ENCODE measurements around the gene CATSPER1.

Gene CATSPER1

DNA sequence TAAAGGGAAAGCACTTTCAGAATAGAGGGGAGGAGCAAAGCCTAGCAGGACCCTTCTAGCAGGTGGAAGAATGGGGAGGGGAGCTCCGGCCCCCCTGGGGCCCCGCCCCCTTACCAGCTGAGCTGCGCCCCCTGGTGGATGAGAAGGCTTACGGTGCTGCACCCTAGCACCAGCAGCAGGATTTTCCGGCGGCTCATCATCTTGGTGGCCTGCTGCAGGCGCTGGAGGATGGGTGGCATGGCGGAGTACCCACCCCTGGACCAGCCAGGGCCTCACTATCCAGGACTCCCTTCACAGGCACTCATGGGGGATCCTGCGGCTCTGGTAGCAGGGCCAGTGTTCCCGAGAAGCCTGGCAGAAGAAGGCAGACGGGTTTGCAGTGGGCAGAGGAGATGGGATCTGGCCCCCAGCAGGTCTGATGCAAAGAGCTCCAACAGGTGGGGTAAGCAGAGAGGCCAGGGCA lies 18.9 kb upstream of the CATSPER1 start:
- TF ChIP-seq, protein P1, sequence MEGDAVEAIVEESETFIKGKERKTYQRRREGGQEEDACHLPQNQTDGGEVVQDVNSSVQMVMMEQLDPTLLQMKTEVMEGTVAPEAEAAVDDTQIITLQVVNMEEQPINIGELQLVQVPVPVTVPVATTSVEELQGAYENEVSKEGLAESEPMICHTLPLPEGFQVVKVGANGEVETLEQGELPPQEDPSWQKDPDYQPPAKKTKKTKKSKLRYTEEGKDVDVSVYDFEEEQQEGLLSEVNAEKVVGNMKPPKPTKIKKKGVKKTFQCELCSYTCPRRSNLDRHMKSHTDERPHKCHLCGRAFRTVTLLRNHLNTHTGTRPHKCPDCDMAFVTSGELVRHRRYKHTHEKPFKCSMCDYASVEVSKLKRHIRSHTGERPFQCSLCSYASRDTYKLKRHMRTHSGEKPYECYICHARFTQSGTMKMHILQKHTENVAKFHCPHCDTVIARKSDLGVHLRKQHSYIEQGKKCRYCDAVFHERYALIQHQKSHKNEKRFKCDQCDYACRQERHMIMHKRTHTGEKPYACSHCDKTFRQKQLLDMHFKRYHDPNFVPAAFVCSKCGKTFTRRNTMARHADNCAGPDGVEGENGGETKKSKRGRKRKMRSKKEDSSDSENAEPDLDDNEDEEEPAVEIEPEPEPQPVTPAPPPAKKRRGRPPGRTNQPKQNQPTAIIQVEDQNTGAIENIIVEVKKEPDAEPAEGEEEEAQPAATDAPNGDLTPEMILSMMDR (IDR thresholded peaks at IDR 0.05; ENCODE audit: borderline replicate concordance, insufficient read depth, low read depth, low read length) = peak; percentile 94
- peak overlapping the region; percentile 15 for H3K4me3 ChIP-seq (ENCODE audit: low read depth, low read length)

DNA sequence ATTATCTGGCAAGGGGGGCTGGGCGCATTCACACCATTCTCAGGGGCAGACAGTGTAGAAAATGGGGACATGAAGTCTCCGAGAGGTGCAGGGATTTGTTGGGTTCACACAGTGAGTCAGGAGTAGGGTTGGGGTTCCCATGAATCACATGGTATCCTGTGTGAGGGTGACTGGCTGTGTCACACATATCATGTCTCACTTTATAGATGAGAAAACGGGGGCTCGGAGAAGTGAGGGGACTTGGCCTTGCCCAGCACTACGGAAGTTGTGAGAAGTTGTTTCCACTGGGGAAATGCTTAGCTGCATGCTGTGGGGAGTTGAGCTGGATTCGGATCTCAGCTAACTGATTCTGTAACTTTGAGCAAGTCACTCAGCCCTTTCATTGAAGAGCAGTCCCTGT lies 18.5 kb upstream of the CATSPER1 start:
- TF ChIP-seq, protein P1 (IDR thresholded peaks at IDR 0.05; ENCODE audit: borderline replicate concordance, insufficient read depth, low read depth, low read length) = no peak
- H3K4me3 ChIP-seq (ENCODE audit: low read depth, low read length) = peak overlapping the region; percentile 15

DNA sequence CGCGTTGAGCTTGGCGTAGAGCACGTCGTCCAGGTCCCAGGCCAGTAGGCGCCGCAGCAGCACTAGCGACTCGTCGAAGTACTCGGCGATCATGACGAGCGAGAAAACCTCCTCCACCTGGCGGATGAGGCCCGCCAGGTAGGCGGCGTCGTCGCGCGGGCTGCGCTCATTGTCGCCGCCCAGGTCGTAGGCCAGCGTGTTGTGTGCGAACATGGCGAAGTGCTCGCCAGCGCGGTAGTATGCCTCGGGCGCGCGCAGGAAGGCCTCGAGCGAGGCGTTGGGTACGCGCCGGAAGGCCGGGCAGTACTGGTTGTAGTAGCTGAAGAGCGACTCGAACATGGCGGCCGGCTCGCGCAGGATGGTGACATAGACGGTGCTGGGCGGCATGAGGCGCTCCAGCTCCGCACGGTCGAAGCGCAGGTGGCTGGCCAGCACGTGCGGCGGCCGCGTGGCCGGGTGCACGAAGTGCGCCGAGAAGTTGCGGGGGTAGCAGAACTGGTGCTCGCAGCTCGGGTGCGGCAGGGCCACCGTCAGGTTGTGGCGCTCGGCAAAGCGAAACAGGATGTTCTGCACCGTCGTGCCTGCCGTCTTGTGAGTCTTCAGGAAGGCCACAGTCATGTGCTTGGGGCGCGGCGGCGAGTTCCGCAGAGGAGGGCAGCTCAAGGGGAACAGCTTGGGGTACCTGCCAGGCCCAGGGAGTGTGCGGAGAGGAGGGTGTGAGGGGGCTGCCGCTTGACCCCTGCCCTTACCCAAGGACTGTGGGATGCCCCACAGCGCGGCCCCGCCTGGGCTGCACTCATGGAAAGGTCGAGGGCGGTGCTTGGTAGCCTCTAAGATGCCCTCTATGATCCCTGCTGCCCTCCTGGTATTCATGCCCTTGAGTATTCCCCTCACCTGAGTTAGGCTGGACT lies 17.0 kb upstream of the CATSPER1 start:
- TF ChIP-seq, protein P1 (IDR thresholded peaks at IDR 0.05; ENCODE audit: borderline replicate concordance, insufficient read depth, low read depth, low read length) = no peak
- H3K4me3 ChIP-seq (ENCODE audit: low read depth, low read length) = no peak overlapping the region

DNA sequence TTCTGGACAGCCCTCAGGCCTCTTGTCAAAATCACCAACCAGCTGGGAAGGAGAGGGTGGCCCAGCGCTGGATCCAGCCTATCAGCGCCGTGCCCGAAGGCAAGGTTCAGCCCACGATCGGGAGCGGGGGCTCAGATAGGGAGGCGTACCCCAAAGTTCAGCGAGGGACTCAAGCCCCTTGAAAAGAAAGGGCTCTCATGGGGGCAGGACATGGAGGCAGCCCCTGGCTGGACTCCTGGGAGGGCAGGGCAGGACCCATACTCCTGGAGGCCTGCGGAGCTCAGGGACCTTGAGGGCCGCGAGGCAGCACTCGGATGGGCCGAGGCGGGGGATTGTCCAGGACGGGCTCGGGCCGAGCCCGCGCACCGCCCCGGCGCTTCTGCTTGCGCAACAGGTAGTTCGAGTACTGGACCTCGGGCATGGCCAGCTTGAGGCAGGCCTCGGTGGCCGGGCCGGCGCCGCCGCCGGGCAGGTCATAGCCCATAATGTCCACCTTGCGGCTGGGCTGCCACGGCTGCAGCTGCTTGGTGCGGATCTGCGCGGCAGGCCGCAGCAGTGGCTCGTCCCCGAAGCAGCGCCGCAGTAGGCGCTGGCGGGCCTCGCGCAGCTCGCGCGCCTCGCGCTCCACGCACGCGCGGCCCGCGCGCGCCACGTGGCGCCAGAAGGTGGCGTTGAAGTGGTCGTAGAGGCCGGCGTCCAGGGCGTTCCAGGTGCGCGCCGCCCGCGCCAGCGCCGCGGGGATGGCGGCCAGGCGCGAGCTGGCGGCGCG lies 16.1 kb upstream of the CATSPER1 start:
- no peak overlapping the region for H3K4me3 ChIP-seq (ENCODE audit: low read depth, low read length)
- TF ChIP-seq, protein P1 (IDR thresholded peaks at IDR 0.05; ENCODE audit: borderline replicate concordance, insufficient read depth, low read depth, low read length) = no peak

DNA sequence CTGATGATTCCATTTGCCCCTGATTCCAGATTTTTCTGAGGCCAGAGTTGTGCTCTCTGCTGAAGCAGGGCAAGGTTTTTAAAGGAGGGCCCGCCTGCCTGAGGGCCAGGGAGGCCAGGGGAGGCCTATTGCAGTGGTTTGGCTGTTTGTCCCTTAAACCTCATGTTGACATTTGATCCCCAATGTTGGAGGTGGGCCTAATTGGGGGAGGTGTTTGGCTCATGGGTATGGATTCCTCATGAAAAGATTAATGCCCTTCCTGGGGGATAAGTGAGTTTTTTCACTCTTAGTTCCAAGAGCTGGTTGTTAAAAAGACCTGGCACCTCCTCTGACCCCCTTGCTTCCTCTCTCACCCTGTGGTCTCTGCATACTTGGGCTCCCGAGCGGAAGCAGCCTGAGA lies 13.5 kb upstream of the CATSPER1 start:
- TF ChIP-seq, protein P1 (IDR thresholded peaks at IDR 0.05; ENCODE audit: borderline replicate concordance, insufficient read depth, low read depth, low read length) = no peak
- no peak overlapping the region for H3K4me3 ChIP-seq (ENCODE audit: low read depth, low read length)

DNA sequence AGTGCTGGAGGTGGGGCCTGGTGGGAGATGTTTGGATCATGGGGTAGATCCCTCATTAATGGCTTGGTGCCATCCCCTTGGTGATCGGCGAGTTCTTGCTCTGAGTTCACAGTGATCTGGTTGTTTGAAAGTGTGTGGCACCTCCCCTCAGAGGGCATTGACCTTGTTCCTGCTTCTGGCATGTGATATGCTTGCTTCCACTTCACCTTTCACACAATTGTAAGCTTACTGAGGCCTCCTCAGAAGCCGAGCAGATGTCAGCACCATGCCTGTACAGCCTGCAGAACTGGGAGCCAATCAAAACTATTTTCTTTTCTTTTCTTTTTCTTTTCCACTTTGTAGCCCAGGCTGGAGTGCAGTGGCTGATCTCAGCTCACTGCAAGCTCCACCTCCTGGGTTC lies 11.0 kb upstream of the CATSPER1 start:
- TF ChIP-seq, protein P1 (IDR thresholded peaks at IDR 0.05; ENCODE audit: borderline replicate concordance, insufficient read depth, low read depth, low read length) = no peak

More for the DNA sequence above, 11.0 kb upstream of the CATSPER1 start:
- no peak overlapping the region for H3K4me3 ChIP-seq (ENCODE audit: low read depth, low read length)
